ENCODE results near the gene DNMT3A.

DNA sequence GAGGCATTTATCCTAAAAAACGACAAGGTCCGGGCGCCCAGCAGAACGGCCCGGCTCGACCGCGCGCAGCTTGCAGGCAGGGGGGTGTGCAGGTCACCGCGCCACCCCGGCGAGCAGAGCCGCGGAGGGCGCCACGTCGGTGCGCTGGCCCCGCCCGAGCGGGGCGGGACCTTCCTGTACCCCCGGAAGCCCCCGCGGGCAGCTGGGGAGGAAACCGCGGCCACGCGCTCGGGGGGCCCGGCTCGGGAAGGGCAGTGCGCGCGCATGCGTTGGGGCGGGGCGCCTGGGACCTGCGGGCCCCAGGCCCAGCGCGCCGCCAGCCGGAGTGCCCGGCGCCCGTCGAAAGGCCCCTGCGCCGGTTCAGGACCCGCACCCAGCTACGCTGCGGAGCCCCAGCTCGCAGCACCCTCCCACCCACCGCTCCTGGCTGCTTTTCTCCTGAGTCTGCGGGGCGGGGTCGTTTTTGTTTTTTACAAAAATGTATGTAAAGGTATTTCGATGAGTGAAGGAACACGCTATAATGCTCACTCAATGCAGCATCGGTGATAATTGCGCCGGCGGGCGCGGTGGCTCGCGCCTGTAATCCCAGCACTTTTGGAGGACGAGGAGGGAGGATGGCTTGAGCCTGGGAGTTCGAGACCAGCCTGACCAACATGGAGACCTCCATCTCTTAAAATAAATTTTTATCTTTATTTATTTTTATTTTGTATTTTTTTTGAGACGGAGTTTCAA lies 125.6 kb downstream of the DNMT3A start:
- TF ChIP-seq, protein P1, sequence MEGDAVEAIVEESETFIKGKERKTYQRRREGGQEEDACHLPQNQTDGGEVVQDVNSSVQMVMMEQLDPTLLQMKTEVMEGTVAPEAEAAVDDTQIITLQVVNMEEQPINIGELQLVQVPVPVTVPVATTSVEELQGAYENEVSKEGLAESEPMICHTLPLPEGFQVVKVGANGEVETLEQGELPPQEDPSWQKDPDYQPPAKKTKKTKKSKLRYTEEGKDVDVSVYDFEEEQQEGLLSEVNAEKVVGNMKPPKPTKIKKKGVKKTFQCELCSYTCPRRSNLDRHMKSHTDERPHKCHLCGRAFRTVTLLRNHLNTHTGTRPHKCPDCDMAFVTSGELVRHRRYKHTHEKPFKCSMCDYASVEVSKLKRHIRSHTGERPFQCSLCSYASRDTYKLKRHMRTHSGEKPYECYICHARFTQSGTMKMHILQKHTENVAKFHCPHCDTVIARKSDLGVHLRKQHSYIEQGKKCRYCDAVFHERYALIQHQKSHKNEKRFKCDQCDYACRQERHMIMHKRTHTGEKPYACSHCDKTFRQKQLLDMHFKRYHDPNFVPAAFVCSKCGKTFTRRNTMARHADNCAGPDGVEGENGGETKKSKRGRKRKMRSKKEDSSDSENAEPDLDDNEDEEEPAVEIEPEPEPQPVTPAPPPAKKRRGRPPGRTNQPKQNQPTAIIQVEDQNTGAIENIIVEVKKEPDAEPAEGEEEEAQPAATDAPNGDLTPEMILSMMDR (IDR thresholded peaks at IDR 0.05) = no peak
- TF ChIP-seq POLR2A (IDR thresholded peaks at IDR 0.05) (no peak), POLR2AphosphoS5 (IDR thresholded peaks at IDR 0.05) (peak in 1 of 4 donors; percentile 7), EP300 (IDR thresholded peaks at IDR 0.05) (no peak)

Data from sigmoid colon (tissue), 4 donors.